ENCODE measurements around the gene C2.

C2 gene

DNA sequence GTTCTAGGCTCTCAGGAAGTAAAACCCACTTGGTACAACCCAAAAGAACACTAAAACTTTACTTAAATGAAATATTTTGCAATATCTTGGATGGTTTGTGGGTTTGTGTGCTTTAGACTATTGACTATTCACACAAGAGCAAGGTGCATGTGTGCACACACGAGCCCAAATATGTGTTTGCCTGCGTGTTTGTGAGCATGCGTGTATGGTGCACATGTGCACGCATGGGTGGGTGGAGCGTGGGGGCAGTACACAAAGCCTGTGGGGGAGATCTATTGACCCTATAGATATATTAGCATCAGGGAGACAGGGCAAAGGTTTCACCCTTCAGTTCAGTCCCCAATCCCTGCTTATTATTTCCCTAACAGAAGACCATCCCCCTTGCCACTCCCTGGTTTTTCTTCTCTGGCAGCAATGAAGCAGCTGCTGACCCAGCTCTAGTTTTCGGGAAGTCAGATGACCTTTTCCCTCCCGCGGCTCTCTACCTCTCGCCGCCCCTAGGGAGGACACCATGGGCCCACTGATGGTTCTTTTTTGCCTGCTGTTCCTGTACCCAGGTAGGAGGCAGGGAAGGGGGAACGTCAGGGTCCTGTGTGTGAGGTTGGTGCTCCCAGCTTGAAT, at the start of gene C2:
Gene C2, plus strand, starts transcription at position 476 of the 621 bp plus-strand sequence. Its CDS starts 36 bp downstream, at position 512.
- DNase-seq: no peak

- no peak for DNase-seq
These were observed 49.3 kb upstream of the C2 start for GRCh38 chr6:31878222-31878621.

GRCh38 chr6:31878726-31879125, 48.8 kb upstream of the C2 start, which contains the start of gene SLC44A4:
TSS of gene SLC44A4 (minus strand) at chr6:31878997. CDS start at chr6:31878980, 17 bp downstream.
- no peak for DNase-seq

GRCh38 chr6:31879143-31879542, 48.4 kb upstream of the C2 start:
- no peak for DNase-seq

DNA sequence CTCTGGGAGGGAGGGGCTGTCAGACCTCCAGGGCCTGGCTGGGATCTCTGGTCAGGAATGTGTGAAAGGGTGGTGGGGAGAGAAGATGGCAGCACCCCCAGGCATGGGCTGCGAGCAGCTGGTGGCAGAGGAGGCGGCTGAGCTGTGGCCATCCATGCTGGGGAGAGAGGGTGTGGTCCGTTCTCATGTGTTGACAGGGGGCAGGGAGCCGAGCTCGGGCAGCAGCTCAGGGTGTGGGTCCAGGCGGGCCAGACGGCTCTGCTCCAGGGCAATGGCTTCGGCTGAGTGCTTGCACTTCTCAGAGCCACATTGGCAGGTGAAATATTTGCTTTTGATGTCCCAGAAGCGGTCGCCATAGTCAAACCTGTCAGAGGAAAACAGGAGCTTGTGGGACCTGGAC, 47.6 kb upstream of the C2 start:
- DNase-seq: no peak

DNA sequence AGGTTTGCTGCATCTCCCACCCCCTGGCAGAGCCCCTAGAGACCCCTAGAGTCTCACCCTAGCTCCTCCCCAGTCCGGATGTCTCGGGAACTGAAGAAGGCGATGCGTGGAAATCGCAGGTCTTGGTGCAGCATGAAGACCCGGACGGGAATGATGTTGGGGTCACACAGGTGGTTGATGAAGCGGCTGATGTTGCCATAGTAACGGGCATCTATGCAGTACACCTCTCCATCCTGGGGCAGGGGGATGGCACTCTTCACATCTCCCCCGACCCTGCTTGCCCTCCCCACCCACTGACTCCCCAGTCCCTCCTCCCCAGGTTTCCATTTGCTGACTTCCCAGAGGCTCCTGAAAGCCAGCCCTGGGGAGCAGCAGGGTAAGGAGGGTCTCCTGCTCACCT, 46.9 kb upstream of the C2 start:
- no peak for DNase-seq

DNA sequence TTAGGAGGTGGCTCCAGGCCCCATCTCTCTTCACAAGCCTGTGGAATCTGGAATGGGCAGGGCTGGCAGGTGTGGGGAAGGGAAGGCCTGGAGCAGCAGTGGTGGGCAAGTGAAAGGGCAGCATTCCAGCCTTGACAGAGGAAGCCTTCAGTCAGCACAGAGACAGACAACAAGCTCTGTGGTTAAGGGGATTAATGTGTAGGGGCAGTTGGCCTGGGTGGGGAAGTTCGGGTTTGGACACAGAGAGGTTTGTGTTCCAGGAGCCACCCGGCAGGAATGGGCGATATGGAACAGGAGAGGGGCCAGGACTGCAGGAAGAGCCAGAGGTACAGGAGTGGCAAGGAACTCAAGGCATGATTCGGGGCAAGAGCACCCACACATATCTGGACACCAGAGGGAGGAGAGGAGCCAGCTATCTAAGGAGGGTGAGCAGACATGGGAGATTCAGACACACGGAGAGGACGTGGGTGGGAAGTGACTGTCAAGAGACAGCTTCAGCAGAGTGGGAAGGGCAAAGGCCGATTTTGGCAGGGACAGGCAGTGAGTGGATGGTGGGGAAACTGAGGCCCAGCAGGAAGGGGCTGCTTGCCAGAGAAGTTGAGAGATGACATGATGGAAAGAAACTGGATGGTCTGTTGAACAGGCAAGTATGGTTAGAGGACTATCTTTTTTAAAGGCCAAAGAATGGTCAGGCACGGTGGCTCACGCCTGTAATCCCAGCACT, 46.2 kb upstream of the C2 start:
- no peak for DNase-seq

DNA sequence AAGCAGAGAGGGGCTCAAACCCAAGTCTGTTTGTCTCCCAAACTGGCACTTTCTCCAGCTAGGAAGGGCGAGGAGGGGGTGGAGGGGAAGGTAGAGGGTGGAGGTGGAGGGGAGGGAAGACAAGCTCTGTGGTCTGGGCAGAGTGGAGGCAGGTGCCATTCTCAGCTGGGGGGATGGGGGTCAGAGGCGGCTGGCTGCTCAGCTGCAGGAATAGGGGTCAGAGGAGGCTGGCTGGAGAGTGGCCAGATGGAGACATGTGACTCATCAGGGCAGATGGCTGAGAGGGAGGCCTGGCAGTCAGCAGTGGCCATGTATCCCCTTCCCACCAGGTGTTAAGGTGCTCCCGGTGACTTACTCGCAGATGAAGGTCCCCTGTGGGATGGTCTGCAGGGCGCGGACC, 45.2 kb upstream of the C2 start:
- DNase-seq: no peak

DNA sequence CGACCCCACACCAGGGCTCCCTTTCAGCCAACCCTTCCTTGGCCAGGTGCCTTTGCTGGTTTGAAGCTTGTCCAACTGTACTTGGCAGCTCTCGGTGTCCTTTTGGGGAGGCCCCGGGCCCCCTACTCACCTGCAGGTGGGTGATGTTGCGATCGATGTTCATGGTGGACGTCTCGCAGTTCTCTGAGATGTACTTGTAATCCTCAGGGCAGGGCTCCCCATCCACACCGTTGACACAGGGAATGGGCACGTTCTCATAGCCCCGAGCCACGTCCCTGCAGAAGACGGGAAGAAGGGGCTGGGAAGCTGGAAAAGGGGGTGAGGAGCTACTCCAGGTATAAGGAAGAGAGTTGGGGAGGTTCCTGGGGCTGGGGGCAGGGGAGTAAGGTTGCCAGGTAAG, 43.8 kb upstream of the C2 start:
- no peak for DNase-seq

- DNase-seq: no peak
These were observed 42.9 kb upstream of the C2 start for GRCh38 chr6:31884528-31885035.

GRCh38 chr6:31886541-31886991, 41.0 kb upstream of the C2 start:
- no peak for DNase-seq

DNA sequence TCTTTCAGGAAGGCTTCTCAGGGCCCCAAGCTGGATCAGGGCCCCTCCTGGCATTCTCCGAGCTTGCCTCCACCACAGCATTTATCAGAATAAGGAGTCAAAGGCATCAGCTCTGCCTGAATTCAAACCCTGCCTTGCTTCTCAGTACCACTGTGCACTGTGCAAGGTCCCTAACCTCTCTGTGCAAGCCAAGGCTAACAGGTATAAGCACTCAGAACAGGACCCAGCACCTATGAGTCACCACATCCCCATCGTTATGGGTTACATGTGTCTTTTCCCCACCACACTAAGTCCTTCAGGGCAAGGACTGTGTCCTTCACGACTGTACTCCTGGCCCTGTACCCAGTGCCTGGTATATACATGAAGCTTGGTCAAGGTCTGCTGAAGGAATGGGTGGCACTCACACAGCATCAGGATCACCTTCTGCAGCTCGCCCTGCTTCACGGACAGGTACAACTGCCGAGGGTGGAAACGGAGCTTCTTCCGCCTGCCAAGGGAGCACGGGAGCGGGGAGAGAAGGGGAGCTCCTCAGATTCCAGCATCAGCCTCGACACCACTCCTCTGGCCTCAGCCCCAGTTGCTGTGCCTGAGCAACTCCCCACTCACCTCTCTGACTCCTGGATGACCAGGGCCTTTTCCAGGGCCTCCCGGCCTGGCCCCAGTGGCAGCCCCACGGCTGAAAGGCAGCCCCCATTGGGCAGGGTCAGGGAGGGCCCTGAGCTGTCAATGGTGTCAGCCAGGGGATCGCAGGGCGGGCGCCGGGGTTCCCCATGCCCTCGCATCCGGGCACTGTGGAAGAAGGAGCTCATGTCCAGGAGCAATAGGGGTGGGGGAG, 40.1 kb upstream of the C2 start:
- DNase-seq: no peak

- DNase-seq: no peak
These were observed 39.0 kb upstream of the C2 start for GRCh38 chr6:31888276-31889258.

- DNase-seq: no peak
These were observed 38.1 kb upstream of the C2 start for GRCh38 chr6:31889331-31889972.

- no peak for DNase-seq
These were observed 34.7 kb upstream of the C2 start for GRCh38 chr6:31892821-31893220.

DNA sequence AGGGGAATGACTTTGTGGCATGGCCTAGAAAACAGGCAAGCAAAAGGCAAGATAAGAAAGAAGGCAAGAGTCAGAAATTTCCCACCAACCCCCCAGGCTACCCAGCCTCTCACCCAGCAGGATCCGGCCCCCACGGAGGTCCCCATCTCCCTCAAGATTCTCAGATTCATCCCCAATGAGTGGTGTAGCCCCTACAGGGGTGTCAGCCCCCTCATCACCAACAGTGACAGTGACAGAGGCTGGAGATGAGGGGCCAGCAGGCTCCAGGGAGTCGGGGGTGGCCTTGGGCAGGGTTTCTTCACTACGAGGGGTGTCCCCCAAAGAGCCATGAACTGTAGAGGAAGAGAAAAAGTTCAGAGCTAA, 31.0 kb upstream of the C2 start:
- no peak for DNase-seq

- peak in 1 of 14 donors; percentile 28 for DNase-seq
These were observed 30.5 kb upstream of the C2 start for GRCh38 chr6:31896856-31897611.

- DNase-seq: peak; percentile 42 to 91 (median 80)
These were observed 29.7 kb upstream of the C2 start, which contains the start of gene EHMT2 for GRCh38 chr6:31897612-31898382. TSS of gene EHMT2 (minus strand) at chr6:31897698. CDS start at chr6:31897677, 21 bp downstream.

- peak in 2 of 14 donors; percentile 16 to 79 for DNase-seq
These were observed 29.0 kb upstream of the C2 start for GRCh38 chr6:31898383-31899011.
